Upper lobe of left lung (tissue), 4 donors: ENCODE measurements around the gene ANKRD44.

Experiments used
- CTCF ChIP-seq, 6 experiments: fragments of 450-650 bp in 4 of 6; fragments of 200-600 bp in 2 of 6; sonication (generic) in 2 of 6; IDR thresholded peaks; one replicate each; pipeline ENCODE4 v1.5.1; 2016 to 2019; ENCODE audit warnings: antibody characterized with exemption in 6 of 6
- EP300 ChIP-seq, 4 donors: sonication (generic); formaldehyde crosslinking; IDR thresholded peaks; one replicate each; pipeline ENCODE4 v1.5.1; 2017; ENCODE audit warnings: antibody characterized with exemption in 4 of 4, control low read depth in 2 of 4
- POLR2A ChIP-seq, 4 donors: fragments of 450-650 bp; IDR thresholded peaks; one replicate each; pipeline ENCODE4 v1.5.1; 2016 to 2017; ENCODE audit warnings: antibody characterized with exemption in 4 of 4, mild to moderate bottlenecking in 2 of 4
- POLR2AphosphoS5 ChIP-seq, 2 donors: sonication (generic); formaldehyde crosslinking; IDR thresholded peaks; one replicate each; pipeline ENCODE4 v1.5.1; 2017; ENCODE audit warnings: antibody characterized with exemption in 2 of 2

- no peak for TF ChIP-seq CTCF (IDR thresholded peaks at IDR 0.05)
- TF ChIP-seq POLR2A (IDR thresholded peaks at IDR 0.05): no peak
- TF ChIP-seq POLR2AphosphoS5 (IDR thresholded peaks at IDR 0.05): no peak
- TF ChIP-seq EP300 (IDR thresholded peaks at IDR 0.05): no peak
Measured at GRCh38 chr2:197233473-197233872, 77.1 kb downstream of the ANKRD44 start.
